Hepatic stellate cell (primary cell): ENCODE data around the gene FBXL17.

ENCODE experiments used
- DNase-seq: peaks from one replicate; pipeline ENCODE4 v3.0.0; 2011; ENCODE audit warnings: low spot score

The FBXL17 gene

GRCh38 chr5:107951309-107951708 lies 430.6 kb downstream of the FBXL17 start:
- no peak for DNase-seq

- no peak for DNase-seq
These were observed 431.1 kb downstream of the FBXL17 start for GRCh38 chr5:107950776-107951175.

- no peak for DNase-seq
These were observed 432.1 kb downstream of the FBXL17 start for GRCh38 chr5:107949688-107950341.

GRCh38 chr5:107948377-107948776 lies 433.5 kb downstream of the FBXL17 start:
- DNase-seq, result no peak

- DNase-seq, result no peak
These were observed 436.8 kb downstream of the FBXL17 start for GRCh38 chr5:107945061-107945460.

- no peak for DNase-seq
These were observed 438.0 kb downstream of the FBXL17 start for GRCh38 chr5:107943923-107944322.

- DNase-seq, result no peak
These were observed 440.9 kb downstream of the FBXL17 start for GRCh38 chr5:107941036-107941435.

- DNase-seq, result no peak
These were observed 444.1 kb downstream of the FBXL17 start for GRCh38 chr5:107937651-107938355.

- DNase-seq, result no peak
These were observed 444.7 kb downstream of the FBXL17 start for GRCh38 chr5:107937204-107937603.

- DNase-seq, result no peak
These were observed 445.4 kb downstream of the FBXL17 start for GRCh38 chr5:107936515-107936914.

- DNase-seq, result no peak
These were observed 446.3 kb downstream of the FBXL17 start for GRCh38 chr5:107935645-107936044.

- no peak for DNase-seq
These were observed 448.6 kb downstream of the FBXL17 start for GRCh38 chr5:107933326-107933725.

- no peak for DNase-seq
These were observed 451.0 kb downstream of the FBXL17 start for GRCh38 chr5:107930891-107931290.

- DNase-seq, result no peak
These were observed 451.8 kb downstream of the FBXL17 start for GRCh38 chr5:107930092-107930491.

- DNase-seq, result no peak
These were observed 452.8 kb downstream of the FBXL17 start for GRCh38 chr5:107929080-107929479.

GRCh38 chr5:107926121-107926520 lies 455.8 kb downstream of the FBXL17 start:
- DNase-seq, result no peak

GRCh38 chr5:107925200-107925599 lies 456.7 kb downstream of the FBXL17 start:
- no peak for DNase-seq

GRCh38 chr5:107919969-107920368 lies 461.9 kb downstream of the FBXL17 start:
- no peak for DNase-seq

GRCh38 chr5:107919361-107919760 lies 462.5 kb downstream of the FBXL17 start:
- no peak for DNase-seq

GRCh38 chr5:107917983-107918382 lies 463.9 kb downstream of the FBXL17 start:
- DNase-seq, result no peak

GRCh38 chr5:107916731-107917725 lies 464.9 kb downstream of the FBXL17 start:
- DNase-seq, result no peak

- DNase-seq, result no peak
These were observed 466.6 kb downstream of the FBXL17 start for GRCh38 chr5:107915176-107915812.
